GM10248 (cell line): ENCODE data around the gene CHCHD1.
"Not testable (repeated sequence)": the region's sequence is repeated elsewhere in the genome, so short reads cannot be mapped to it uniquely, and the experiment has no call there.

Source experiments
- CTCF ChIA-PET: fragments of 300-600 bp; sonication (Branson Sonifier 250); formaldehyde crosslinking; extraction: SDS; loops from one replicate; lab custom pipeline; 2021; ENCODE audit warnings: antibody characterized with exemption; lab: Yijun Ruan, JAX
- POLR2A ChIA-PET: fragments of 350-650 bp; sonication (Branson Sonifier 250); formaldehyde crosslinking; extraction: SDS; loops from one replicate; lab custom pipeline; 2020; ENCODE audit warnings: antibody characterized with exemption; lab: Yijun Ruan, JAX
- DNase-seq: peaks from one replicate; pipeline ENCODE4 v3.0.0; 2012; ENCODE audit errors: extremely low spot score
- CTCF ChIP-seq: IDR thresholded peaks from 2 replicates; pipeline ENCODE4 v1.5.1; 2012; ENCODE audit warnings: mild to moderate bottlenecking, low read depth; ENCODE audit errors: extremely low read depth, missing control alignments, control extremely low read depth

CHCHD1 gene

GRCh38 chr10:73788864-73789658 lies 7.2 kb downstream of the CHCHD1 start:
- ChIA-PET CTCF (interaction anchor here (0.8 to 1.6 kb wide), 4 partner anchors 15 to 151 kb away, joined by 3 to 4 read pairs (median 3); no protein-coding TSS in a partner anchor), POLR2A (interaction anchor here (0.5 to 0.7 kb wide), 2 partner anchors 11 to 694 kb away, joined by 3 read pairs; no protein-coding TSS in a partner anchor)
- no peak for TF ChIP-seq CTCF

GRCh38 chr10:73789659-73790055 lies 7.8 kb downstream of the CHCHD1 start:
- ChIA-PET POLR2A (interaction anchor here (0.5 to 0.7 kb wide), 2 partner anchors 11 to 694 kb away, joined by 3 read pairs; no protein-coding TSS in a partner anchor), CTCF (interaction anchor here (1.0 kb wide), 1 partner anchor 21 kb away, joined by 3 read pairs; no protein-coding TSS in a partner anchor)

More at GRCh38 chr10:73788864-73789658, 7.2 kb downstream of the CHCHD1 start:
- DNase-seq = no peak

GRCh38 chr10:73790886-73791625 lies 9.2 kb downstream of the CHCHD1 start:
- DNase-seq = no peak
- ChIA-PET CTCF (no interaction called here), POLR2A (no interaction called here)
- no peak for TF ChIP-seq CTCF

More at GRCh38 chr10:73789659-73790055, 7.8 kb downstream of the CHCHD1 start:
- no peak for TF ChIP-seq CTCF
- no peak for DNase-seq

- no peak for DNase-seq
- ChIA-PET CTCF (interaction anchor here (3.6 kb wide), 1 partner anchor 18 kb away, joined by 13 read pairs; no protein-coding TSS in a partner anchor), POLR2A (no interaction called here)
- TF ChIP-seq CTCF = no peak
These were observed 10.1 kb downstream of the CHCHD1 start for GRCh38 chr10:73791871-73792400.

GRCh38 chr10:73793456-73793855 lies 11.6 kb downstream of the CHCHD1 start:
- ChIA-PET CTCF (interaction anchor here (1.4 to 3.6 kb wide), 4 partner anchors 12 to 56 kb away, joined by 4 to 13 read pairs (median 4); partner anchors contain the start of gene CHCHD1), POLR2A (interaction anchor here (1.1 kb wide), 1 partner anchor 14 kb away, joined by 3 read pairs; no protein-coding TSS in a partner anchor)
- no peak for DNase-seq
- no peak for TF ChIP-seq CTCF

DNA sequence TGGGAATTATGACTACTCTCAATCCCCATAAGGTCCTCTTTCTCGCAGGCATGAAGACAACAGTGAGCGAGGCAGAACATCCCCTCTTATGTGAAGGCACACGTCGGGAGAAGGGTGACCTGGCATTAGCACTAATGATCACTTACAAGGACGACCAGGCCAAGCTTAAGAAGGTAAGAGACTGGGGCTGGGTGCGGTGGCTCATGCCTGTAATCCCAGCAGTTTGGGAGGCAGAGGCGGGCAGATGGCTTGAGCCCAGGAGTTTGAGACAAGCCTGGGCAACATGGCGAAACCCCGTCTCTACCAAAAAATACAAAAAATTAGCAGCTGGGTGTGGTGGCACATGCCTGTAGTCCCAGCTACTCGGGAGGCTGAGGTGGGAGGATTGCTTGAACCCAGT lies 13.6 kb downstream of the CHCHD1 start:
- POLR2A ChIA-PET = interaction anchor here (0.7 kb wide), 2 partner anchors 15 to 240 kb away, joined by 6 read pairs; no protein-coding TSS in a partner anchor
- DNase-seq = not testable (repeated sequence)
- CTCF ChIA-PET = interaction anchor here (1.5 to 2.3 kb wide), 2 partner anchors 10 to 37 kb away, joined by 3 to 7 read pairs; partner anchors contain the start of gene ZSWIM8

DNA sequence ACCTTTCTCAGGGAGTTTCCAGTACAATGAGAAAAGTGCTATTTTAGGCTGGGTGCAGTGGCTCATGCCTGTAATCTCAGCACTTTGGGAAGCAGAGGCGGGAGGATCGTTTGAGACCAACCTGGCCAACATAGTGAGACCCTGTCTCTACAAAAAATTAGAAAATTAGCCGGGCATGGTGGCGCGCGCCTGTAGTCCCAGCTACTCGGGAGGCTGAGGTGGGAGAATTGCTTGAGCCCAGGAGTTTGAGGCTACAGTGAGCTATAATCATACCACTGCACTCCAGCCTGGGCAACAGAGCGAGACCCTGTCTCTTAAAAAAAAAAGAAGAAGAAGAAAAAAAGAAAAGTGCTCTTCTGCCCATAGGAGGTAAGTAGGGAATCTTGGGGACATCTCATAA lies 14.2 kb downstream of the CHCHD1 start:
- POLR2A ChIA-PET = interaction anchor here (0.7 kb wide), 1 partner anchor 241 kb away, joined by 6 read pairs; no protein-coding TSS in a partner anchor
- CTCF ChIA-PET = interaction anchor here (0.6 to 2.3 kb wide), 3 partner anchors 10 to 37 kb away, joined by 3 to 7 read pairs (median 3); partner anchors contain the start of gene ZSWIM8
- DNase-seq = not testable (repeated sequence)
